Activated naive CD4-positive, alpha-beta T cell treated with anti-CD3 and anti-CD28 coated beads, Interleukin-2, amount 50 U/mL, for 16 hours (primary cell): ENCODE results near the gene KPNB1.

Experiments used
- DNase-seq: peaks from one replicate; pipeline ENCODE4 v3.0.0-alpha.2; 2020

Gene KPNB1

GRCh38 chr17:47698749-47699535 lies 49.2 kb downstream of the KPNB1 start:
- peak; percentile 82 for DNase-seq

- DNase-seq, result no peak
These were observed 49.8 kb downstream of the KPNB1 start for GRCh38 chr17:47699536-47699840.

GRCh38 chr17:47700471-47701449 lies 51.0 kb downstream of the KPNB1 start:
- no peak for DNase-seq

GRCh38 chr17:47701608-47702007 lies 51.9 kb downstream of the KPNB1 start:
- no peak for DNase-seq

- no peak for DNase-seq
These were observed 52.8 kb downstream of the KPNB1 start for GRCh38 chr17:47702391-47702995.

GRCh38 chr17:47703191-47703591 lies 53.5 kb downstream of the KPNB1 start:
- DNase-seq, result peak; percentile 51

GRCh38 chr17:47703671-47704070 lies 54.0 kb downstream of the KPNB1 start:
- DNase-seq, result no peak

- no peak for DNase-seq
These were observed 54.4 kb downstream of the KPNB1 start for GRCh38 chr17:47704116-47704515.

- DNase-seq, result no peak
These were observed 55.0 kb downstream of the KPNB1 start for GRCh38 chr17:47704736-47705135.

- peak; percentile 56 for DNase-seq
These were observed 56.1 kb downstream of the KPNB1 start for GRCh38 chr17:47705536-47706530.

- DNase-seq, result no peak
These were observed 57.5 kb downstream of the KPNB1 start for GRCh38 chr17:47707056-47707804.

GRCh38 chr17:47707884-47708283 lies 58.2 kb downstream of the KPNB1 start:
- DNase-seq, result no peak

- no peak for DNase-seq
These were observed 58.7 kb downstream of the KPNB1 start for GRCh38 chr17:47708312-47708863.

- no peak for DNase-seq
These were observed 59.3 kb downstream of the KPNB1 start for GRCh38 chr17:47708864-47709541.

- DNase-seq, result no peak
These were observed 59.9 kb downstream of the KPNB1 start for GRCh38 chr17:47709594-47709993.

GRCh38 chr17:47711366-47712099 lies 61.8 kb downstream of the KPNB1 start:
- DNase-seq, result no peak

- DNase-seq, result no peak
These were observed 62.8 kb downstream of the KPNB1 start for GRCh38 chr17:47712330-47713023.

- DNase-seq, result no peak
These were observed 64.4 kb downstream of the KPNB1 start for GRCh38 chr17:47713980-47714700.
